Keratinocyte (primary cell): ENCODE data around the gene TMA7.

Source experiments
- EZH2 ChIP-seq: IDR thresholded peaks from one replicate; pipeline ENCODE4 v1.6.1; 2012; ENCODE audit warnings: inconsistent platforms, mild to moderate bottlenecking, low read length, moderate library complexity
- TF ChIP-seq, protein P1 (sequence below), 3 experiments: IDR thresholded peaks in 1 of 3; conservative IDR thresholded peaks in 1 of 3; optimal IDR thresholded peaks in 1 of 3; 2 replicates in 2 of 3; 3 replicates in 1 of 3; pipeline versions ENCODE3 to v1.5.1; 2011; ENCODE audit warnings: low read length in 3 of 3, mild to moderate bottlenecking in 3 of 3, moderate library complexity in 2 of 3, control low read depth in 1 of 3, inconsistent platforms in 1 of 3; ENCODE audit not compliant: insufficient read depth in 2 of 3; ENCODE audit errors: extremely low read depth in 1 of 3

GRCh38 chr3:48470286-48470685, 30.2 kb downstream of the TMA7 start:
- no peak for TF ChIP-seq EZH2
- TF ChIP-seq, protein P1, sequence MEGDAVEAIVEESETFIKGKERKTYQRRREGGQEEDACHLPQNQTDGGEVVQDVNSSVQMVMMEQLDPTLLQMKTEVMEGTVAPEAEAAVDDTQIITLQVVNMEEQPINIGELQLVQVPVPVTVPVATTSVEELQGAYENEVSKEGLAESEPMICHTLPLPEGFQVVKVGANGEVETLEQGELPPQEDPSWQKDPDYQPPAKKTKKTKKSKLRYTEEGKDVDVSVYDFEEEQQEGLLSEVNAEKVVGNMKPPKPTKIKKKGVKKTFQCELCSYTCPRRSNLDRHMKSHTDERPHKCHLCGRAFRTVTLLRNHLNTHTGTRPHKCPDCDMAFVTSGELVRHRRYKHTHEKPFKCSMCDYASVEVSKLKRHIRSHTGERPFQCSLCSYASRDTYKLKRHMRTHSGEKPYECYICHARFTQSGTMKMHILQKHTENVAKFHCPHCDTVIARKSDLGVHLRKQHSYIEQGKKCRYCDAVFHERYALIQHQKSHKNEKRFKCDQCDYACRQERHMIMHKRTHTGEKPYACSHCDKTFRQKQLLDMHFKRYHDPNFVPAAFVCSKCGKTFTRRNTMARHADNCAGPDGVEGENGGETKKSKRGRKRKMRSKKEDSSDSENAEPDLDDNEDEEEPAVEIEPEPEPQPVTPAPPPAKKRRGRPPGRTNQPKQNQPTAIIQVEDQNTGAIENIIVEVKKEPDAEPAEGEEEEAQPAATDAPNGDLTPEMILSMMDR (optimal IDR thresholded peaks at IDR 0.05 in 1 of 3, IDR thresholded peaks at IDR 0.05 in 1 of 3, conservative IDR thresholded peaks at IDR 0.05 in 1 of 3; ENCODE audit: extremely low read depth in 1 of 3, insufficient read depth in 2 of 3, low read length in 3 of 3): no peak
